Measurements from ENCODE around the gene MAN2C1.

DNA sequence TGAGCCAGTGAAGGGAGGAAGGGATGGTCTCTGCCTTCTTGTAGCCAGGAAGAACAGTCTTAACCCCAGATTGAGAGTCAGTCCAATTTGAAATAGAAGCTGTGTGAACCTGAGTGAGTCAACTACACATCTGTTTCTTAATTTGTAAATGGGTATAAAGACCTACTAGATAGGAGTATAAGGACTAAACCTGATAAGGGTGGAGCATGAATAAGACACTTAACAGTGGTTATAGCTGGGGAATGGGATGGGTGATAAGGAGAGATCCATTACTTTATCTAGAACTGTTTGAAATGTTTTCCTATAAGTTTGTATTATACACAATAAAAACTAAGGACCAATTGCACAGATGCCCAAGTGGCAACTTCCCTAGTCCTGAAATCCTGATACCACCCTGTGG is 1.4 kb downstream of the MAN2C1 start:
- TF ChIP-seq POLR2A (IDR thresholded peaks at IDR 0.05; ENCODE audit: low read depth, low read length) (no peak), POLR2AphosphoS5 (IDR thresholded peaks at IDR 0.05; ENCODE audit: low read depth, low read length) (no peak)

All from GM12892 (cell line).